SU-DHL-6 (cell line): ENCODE measurements around the gene CREG2.

Experiments used
- H2AFZ ChIP-seq: fragments of 200-600 bp; sonication (generic); 2 replicates; pipeline ENCODE4 v1.6.1; 2014; ENCODE audit warnings: low read depth, mild to moderate bottlenecking, moderate library complexity, mixed read lengths, antibody characterized with exemption, low read length; ENCODE audit not compliant: severe bottlenecking
- H3F3A ChIP-seq: fragments of 200-600 bp; shearing (Covaris generic); 2 replicates; pipeline ENCODE4 v1.6.0; 2016; ENCODE audit warnings: antibody characterized with exemption, mild to moderate bottlenecking; ENCODE audit not compliant: insufficient read depth
- H3K27ac ChIP-seq: fragments of 200-600 bp; sonication (generic); 2 replicates; pipeline ENCODE4 v1.5.1; 2016; ENCODE audit warnings: low read depth, mild to moderate bottlenecking, low read length, moderate library complexity, mixed read lengths
- H3K27me3 ChIP-seq: fragments of 200-600 bp; sonication (generic), shearing (Covaris generic); 2 replicates; pipeline ENCODE4 v1.6.0; 2014; ENCODE audit warnings: mild to moderate bottlenecking, low read length
- H3K36me3 ChIP-seq: fragments of 200-600 bp; sonication (generic); 2 replicates; pipeline ENCODE4 v1.6.1; 2014; ENCODE audit warnings: mild to moderate bottlenecking, low read length, mixed read lengths
- H3K4me2 ChIP-seq: fragments of 300-600, 200-600 bp; shearing (Covaris generic), sonication (generic); 2 replicates; pipeline ENCODE4 v1.6.0; 2014; ENCODE audit warnings: low read length, low read depth, mild to moderate bottlenecking; ENCODE audit not compliant: poor library complexity, severe bottlenecking
- H3K4me3 ChIP-seq: fragments of 200-600 bp; sonication (generic); 2 replicates; pipeline ENCODE4 v1.5.1; 2014; ENCODE audit warnings: antibody characterized with exemption, low read length, mild to moderate bottlenecking, mixed read lengths; ENCODE audit not compliant: insufficient read depth, poor library complexity, severe bottlenecking
- H3K79me2 ChIP-seq: fragments of 200-600 bp; sonication (generic); 2 replicates; pipeline ENCODE4 v1.6.1; 2014; ENCODE audit warnings: mild to moderate bottlenecking, low read length, moderate library complexity; ENCODE audit not compliant: insufficient read depth
- H3K9ac ChIP-seq: fragments of 200-600 bp; sonication (generic); 2 replicates; pipeline ENCODE4 v1.7.0; 2014; ENCODE audit warnings: mild to moderate bottlenecking, low read length
- H3K9me2 ChIP-seq: fragments of 200-600 bp; sonication (generic); replicated peaks from 2 replicates; pipeline ENCODE4 v1.6.1; 2014; ENCODE audit warnings: low read length; ENCODE audit not compliant: insufficient read depth
- H3K9me3 ChIP-seq: fragments of 200-600 bp; sonication (generic); 2 replicates; pipeline ENCODE4 v1.6.1; 2014; ENCODE audit warnings: low read length, mixed read lengths; ENCODE audit not compliant: insufficient read depth
- H4K20me1 ChIP-seq: fragments of 200-600 bp; sonication (generic); 2 replicates; pipeline ENCODE4 v1.6.1; 2014; ENCODE audit warnings: low read depth, mild to moderate bottlenecking, antibody characterized with exemption, low read length, moderate library complexity, mixed read lengths
- CTCF ChIP-seq: fragments of 200-600 bp; sonication (generic); IDR thresholded peaks from one replicate; pipeline ENCODE4 v1.5.1; 2017; ENCODE audit warnings: antibody characterized with exemption, mild to moderate bottlenecking, low read length, moderate library complexity; ENCODE audit not compliant: insufficient read depth, poor library complexity, severe bottlenecking
- EZH2phosphoT487 ChIP-seq: fragments of 200-600 bp; sonication (generic), shearing (Covaris generic); conservative IDR thresholded peaks from 2 replicates; pipeline ENCODE4 v1.6.1; 2018; ENCODE audit warnings: mild to moderate bottlenecking, antibody characterized with exemption, low read length, moderate library complexity, mixed read lengths

CREG2 gene

GRCh38 chr2:101429453-101429852 is 42.1 kb upstream of the CREG2 start:
- TF ChIP-seq CTCF = no peak
- no peak for TF ChIP-seq EZH2phosphoT487
- Histone ChIP-seq H3K27me3 (no peaks in the 10 kb centered on the region), H3K9me3 (no peaks in the 10 kb centered on the region), H3K4me3 (no peak overlapping the region), H3F3A (no peaks in the 10 kb centered on the region), H3K9ac (no peak overlapping the region), H3K36me3 (no peaks in the 10 kb centered on the region), H3K9me2 (no peaks in the 10 kb centered on the region), H3K79me2 (no peaks in the 10 kb centered on the region), H2AFZ (no peak overlapping the region), H3K27ac (no peak overlapping the region), H3K4me2 (no peak overlapping the region), H4K20me1 (no peaks in the 10 kb centered on the region)

- no peaks in the 10 kb centered on the region for H3K36me3 ChIP-seq
- no peak overlapping the region for H3K4me3 ChIP-seq
- no peaks in the 10 kb centered on the region for H3K9me2 ChIP-seq
- H4K20me1 ChIP-seq = no peaks in the 10 kb centered on the region
- H3K9me3 ChIP-seq = no peaks in the 10 kb centered on the region
- H3K4me2 ChIP-seq = no peak overlapping the region
- H3F3A ChIP-seq = no peaks in the 10 kb centered on the region
- no peaks in the 10 kb centered on the region for H3K27me3 ChIP-seq
- no peak overlapping the region for H3K27ac ChIP-seq
- H3K9ac ChIP-seq = no peak overlapping the region
- no peaks in the 10 kb centered on the region for H3K79me2 ChIP-seq
- TF ChIP-seq EZH2phosphoT487 (no peak), CTCF (no peak)
- H2AFZ ChIP-seq = no peak overlapping the region
These were observed 41.3 kb upstream of the CREG2 start for GRCh38 chr2:101428422-101429176.

GRCh38 chr2:101427743-101428142 is 40.4 kb upstream of the CREG2 start:
- no peaks in the 10 kb centered on the region for H3K27me3 ChIP-seq
- no peaks in the 10 kb centered on the region for H3F3A ChIP-seq
- H3K4me3 ChIP-seq = no peak overlapping the region
- TF ChIP-seq CTCF (no peak), EZH2phosphoT487 (no peak)
- no peaks in the 10 kb centered on the region for H3K9me2 ChIP-seq
- no peaks in the 10 kb centered on the region for H3K79me2 ChIP-seq
- no peak overlapping the region for H3K4me2 ChIP-seq
- H4K20me1 ChIP-seq = no peaks in the 10 kb centered on the region
- no peak overlapping the region for H3K27ac ChIP-seq
- H3K36me3 ChIP-seq = no peaks in the 10 kb centered on the region
- H3K9ac ChIP-seq = no peak overlapping the region
- no peak overlapping the region for H2AFZ ChIP-seq
- no peaks in the 10 kb centered on the region for H3K9me3 ChIP-seq
